Bone marrow (tissue), 2 donors: ENCODE measurements around the gene PSMC5.

ENCODE experiments used
- DNase-seq, 2 donors: peaks; one replicate each; lab custom pipeline; 2025; lab: John Stamatoyannopoulos, UW

The PSMC5 gene

DNA sequence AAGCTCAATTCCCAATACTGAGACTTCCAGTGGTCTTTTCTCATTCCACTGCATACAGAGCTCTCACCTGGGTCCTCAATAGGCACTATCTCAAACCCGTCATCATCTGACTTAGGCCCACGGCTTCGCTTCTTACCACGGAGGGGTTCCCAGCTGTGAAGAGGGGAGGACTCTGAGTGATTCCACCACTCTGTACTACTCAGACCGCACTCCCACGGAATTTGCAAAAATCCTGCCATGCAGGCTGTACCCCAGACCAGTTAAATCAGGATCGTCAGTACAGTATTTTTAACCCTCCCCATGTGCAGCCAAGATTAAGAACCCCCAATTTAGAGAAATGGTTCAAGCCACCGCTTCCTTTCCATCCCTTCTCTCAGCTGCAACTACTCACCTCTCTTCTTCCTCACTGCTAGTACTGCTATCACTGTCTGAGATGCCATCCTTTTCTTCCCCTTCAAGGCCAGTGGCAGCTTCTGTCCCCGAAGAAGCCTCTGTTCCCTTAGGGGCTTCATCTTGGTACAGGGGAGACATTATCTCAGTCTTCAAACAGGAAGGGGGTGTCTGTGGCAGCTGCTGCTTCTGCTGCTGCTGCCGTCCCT, 6.2 kb upstream of the PSMC5 start:
- DNase-seq: no peak

DNA sequence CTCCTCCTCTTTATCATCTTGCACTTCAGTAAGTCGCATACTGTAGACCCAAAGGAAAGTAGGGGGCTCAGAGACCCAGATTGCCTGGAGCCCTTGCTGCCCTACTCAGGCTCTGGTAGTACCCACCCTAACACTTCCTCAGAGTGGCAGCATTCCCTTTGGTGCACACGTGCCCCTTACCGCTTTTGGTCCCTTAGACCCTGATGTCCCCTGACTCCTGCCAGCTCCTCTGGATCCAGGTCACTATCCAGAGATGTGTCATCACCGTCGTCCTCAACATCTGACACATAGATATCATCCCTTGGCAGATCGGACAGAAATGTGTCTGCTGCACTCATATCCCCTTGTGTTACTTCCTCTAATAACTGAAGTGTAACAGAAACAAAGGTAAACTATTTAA, 5.4 kb upstream of the PSMC5 start:
- no peak for DNase-seq

DNA sequence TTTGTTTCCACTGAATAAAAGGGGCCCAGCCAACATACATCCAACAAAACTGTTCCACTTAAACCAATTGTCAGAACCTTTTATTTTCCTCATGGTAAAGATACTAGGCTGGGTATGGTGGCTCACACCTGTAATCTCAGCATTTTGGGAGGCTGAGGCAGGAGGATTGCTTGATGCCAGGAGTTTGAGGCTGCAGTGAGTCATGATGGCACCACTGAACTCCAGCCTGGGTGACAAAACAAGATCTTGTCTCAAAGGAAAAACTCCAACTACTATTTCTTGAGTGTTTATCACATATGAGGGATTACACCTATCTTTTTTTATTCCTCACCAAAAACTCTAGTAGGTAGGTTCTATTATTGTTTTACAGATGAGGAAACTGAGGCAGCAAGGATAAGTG, 4.7 kb upstream of the PSMC5 start:
- DNase-seq: no peak

DNA sequence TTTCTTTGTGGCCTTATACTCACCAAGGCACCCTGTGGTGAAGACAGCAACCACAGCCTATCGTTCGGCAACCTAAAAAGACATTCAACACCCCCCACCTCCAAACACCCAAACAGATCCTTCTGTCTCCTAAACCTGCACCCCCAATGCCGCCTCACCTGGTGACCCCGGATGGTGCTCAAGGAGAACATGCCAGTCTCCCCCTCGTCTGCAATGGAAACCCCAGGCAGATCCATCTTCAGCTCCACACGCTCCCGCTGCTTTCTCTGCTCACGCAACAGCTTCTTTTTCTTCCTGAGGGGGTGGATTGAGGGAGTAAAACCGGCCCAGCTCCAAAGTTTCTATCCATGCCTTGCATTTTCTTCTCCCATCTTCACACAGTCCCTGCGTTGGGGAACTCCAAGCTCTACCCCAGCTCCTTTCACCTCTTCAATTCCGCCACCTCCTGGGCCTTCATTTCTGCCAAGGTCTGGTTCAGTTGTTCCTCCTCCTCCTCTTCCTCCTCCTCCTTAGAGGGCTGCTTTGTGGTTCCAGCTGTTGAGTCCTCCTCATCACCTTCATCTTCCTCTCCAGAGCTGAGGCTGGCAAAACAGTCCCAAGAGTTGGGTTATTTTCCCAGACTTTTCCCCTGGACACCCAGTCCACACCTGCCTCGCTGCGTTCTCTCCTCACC, 3.4 kb upstream of the PSMC5 start:
- no peak for DNase-seq

DNA sequence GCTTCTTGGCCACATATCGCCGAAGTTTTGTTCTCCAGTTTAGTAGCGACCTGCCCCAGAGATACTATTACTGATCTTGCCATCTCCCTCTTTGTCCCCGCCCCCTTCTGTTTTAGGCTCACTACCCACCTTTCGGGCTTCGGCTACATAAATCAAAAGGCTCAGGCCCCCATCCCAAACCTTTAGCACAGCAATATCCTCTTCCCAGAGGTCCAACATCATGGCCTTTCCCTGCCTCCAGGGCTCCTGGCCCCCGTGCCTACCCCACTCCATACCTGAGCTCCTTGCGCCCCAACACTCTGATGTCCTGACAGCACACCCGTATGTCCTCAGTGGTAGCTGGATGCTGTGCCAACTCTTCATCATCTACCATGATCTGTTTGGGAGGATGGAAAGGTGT, 2.9 kb upstream of the PSMC5 start:
- DNase-seq: no peak

DNA sequence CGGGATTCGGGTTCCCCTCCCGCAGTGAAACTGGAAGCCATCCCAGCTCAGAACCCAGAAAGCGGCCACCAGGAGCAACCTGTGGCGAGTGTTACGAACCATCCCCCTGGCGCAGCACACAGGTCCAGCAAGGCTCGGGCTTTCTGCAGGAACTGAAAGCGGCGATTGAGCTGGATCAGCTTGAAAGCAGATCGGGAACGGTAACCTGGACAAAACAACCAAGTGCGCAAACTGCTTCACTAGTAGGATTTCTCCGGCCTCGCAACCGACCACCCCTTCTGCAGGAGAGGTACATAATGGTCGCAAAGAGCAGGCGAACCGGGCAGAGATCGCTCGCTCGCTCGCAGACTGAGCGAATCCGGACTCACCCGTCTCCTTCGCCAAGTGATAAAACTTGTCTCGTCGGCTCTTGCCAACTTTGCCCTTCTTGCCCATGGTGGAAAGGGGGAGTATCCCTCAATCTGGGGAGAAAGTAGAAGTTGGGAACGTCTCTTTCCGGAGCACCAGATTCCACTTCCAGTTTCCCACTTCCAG, 696 bp upstream of the PSMC5 start:
- peak in 1 of 2 donors; percentile 20 for DNase-seq

DNA sequence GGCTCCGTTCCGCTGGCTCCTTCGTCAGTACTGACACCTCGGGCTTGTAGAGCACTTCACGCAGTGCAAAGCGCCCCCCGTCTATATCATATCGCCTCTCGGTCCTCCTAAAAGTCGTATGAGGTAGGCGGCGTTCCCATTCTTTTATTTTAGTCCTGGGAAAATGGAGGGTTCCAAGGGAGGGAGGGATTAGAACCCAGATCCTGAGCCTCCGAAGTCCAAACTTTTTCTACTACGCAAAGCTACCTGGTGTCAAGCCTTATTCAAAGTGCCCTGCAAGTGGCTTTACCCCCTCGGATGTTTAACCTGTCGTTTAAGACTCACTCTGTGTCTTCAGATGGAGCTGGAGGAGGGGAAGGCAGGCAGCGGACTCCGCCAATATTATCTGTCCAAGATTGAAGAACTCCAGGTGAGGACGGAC, 580 bp downstream of the PSMC5 start:
- no peak for DNase-seq

DNA sequence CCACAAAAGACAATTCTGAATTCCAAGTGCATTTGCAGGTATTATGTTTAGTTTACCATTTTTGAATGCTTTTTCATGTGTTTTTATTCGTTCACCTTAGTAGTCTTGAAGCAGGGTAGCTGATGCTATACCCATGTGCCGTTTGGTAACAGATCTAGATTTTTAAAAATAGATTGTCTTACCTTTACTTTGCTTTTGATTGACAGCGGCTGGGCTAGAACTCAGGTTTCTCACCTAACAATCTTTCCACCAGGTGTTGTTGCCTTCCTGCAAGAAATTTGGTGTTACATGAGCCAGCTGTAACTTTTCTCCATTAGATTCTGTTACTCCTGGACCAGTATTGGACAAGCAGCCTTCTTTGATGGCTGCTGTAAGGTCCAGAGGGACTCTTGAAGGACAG, 1.7 kb downstream of the PSMC5 start:
- no peak for DNase-seq

DNA sequence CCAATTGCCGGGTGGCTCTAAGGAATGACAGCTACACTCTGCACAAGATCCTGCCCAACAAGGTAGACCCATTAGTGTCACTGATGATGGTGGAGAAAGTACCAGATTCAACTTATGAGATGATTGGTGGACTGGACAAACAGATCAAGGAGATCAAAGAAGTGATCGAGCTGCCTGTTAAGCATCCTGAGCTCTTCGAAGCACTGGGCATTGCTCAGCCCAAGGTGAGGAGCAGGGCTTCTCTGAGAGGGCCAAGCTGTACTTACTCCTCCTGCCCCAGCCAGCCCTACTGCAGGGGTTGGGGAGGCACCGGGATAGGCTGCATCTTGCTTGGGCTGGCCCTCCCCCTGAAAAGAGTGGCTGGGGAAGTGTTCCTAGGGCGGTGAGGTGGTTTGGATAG, 3.0 kb downstream of the PSMC5 start:
- DNase-seq: no peak

DNA sequence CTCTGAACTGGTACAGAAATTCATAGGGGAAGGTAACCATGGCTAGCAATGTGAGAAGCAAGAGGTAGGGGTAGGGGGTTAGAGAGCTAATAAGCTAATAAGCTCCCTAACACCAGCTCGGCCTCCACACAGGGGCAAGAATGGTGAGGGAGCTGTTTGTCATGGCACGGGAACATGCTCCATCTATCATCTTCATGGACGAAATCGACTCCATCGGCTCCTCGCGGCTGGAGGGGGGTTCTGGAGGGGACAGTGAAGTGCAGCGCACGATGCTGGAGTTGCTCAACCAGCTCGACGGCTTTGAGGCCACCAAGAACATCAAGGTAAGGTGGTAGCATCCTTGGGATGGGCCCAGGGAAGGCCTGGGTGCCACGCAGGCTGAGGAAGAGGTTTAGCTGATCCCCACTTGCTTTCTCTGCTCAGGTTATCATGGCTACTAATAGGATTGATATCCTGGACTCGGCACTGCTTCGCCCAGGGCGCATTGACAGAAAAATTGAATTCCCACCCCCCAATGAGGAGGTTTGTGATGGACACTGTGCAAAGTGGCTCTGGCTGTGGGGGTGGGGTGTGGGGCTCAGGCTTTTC, 3.8 kb downstream of the PSMC5 start:
- no peak for DNase-seq

DNA sequence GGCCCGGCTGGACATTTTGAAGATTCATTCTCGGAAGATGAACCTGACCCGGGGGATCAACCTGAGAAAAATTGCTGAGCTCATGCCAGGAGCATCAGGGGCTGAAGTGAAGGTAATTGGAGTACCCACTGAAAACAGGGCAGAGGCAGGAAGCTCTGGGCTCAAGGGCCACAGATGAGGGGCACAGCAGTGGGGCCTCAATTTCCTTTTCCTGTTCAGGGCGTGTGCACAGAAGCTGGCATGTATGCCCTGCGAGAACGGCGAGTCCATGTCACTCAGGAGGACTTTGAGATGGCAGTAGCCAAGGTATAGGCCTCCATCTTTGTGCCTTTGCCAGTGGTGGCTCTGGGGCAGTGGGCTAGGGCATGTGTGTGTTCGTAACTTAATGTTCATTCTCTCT, 4.3 kb downstream of the PSMC5 start:
- DNase-seq: no peak

DNA sequence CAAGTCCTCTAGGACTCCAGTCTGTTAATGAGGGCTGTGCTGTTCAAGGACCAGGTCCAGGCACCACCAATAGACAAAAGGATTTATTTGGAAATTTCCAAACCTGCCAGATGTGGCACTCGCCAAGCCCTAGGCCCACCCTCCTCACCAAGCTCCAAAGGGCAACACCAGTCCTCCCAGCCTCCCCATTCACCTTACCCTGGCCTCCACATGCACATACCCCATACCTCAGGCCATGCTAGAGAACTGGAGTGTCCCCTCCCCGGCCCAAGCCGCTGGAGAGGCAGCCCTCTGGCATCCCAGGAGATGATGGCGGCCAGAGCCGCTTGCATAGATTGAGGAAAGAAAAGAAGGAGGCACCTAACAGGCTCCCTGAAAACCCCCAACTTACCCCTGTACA, 4.8 kb downstream of the PSMC5 start:
- DNase-seq: no peak

DNA sequence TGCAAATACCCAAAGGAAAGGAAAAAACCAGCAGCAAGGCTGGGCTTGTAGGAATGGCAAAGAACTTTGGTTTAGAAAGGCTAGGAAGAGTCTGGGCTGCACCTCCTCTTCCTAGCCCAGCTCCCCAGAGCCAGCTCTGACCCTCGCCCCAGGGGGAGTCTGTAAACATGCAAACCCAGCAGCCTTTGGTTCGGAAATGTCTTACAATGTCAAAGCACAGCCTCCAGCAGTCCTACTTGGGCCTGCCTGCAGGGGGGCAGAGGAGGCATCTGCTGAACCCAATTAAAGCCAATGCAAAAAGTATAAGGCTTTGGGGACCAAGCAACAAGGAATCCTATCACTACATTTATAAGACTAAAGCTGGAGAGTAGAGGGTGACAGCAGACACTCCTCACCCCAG, 5.2 kb downstream of the PSMC5 start:
- DNase-seq: no peak

DNA sequence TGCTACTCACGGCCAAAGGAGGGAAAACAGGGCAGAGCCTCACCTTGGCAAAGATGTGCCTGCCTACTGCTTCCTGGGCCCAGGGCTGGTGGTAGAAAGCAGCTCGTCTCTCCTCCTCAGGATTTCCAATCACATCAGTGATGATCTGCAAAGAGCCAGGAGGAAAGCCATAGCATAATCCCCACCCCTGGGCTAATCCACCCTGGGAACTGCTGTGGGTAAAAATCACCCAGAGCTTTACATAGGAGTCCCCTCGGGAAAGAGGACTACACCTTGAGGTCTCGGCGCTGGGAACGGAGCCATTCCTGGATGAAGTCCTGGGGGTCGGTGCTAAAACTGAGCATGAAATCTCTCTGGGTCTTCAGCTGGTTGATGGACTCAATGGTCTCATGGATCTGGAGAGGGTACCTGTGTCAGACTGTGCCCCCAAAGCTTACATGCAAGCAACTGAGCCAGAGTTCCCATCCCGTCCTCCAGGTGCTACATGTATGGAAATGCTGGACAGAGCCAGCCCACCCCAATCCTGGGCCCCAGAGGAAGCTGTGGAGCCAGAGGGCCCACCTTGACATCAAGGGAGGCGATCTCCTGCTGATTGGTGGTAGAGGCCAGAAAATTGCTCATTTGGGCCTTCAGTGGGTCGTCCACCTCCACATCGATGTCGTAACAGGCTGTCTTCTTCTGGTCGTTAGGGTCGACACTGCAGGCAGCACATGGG, 6.0 kb downstream of the PSMC5 start:
- DNase-seq: no peak

DNA sequence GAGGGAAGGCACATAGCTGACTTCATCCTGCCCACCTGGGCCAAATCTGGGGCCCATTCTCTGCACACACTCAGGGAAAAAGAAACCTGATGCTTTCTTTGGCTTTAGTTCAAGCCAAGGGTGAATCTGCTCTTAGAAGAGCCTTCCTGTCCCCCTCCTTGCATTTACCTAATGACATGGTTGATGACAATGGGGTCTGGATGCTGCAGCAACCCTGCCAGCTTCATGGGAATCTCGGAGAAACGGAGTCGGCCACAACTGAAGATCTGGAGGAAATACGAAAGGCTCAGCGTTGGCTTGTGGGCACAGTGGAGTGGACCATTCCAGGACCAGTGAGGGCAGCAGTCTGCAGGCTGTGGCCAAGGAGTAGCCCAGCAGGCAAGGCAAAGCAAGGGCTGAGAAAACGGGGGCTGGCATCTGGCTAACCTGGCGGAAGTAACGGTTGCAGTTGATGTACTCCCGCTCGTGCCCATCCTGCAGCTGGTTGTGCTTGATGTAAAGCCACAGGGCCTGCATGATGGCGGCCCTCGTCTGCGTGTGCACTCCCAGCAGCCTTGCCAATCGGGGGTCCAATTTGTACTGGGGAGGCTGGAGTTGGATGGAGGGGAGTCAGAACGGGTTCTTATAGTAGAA, 6.6 kb downstream of the PSMC5 start:
- no peak for DNase-seq

DNA sequence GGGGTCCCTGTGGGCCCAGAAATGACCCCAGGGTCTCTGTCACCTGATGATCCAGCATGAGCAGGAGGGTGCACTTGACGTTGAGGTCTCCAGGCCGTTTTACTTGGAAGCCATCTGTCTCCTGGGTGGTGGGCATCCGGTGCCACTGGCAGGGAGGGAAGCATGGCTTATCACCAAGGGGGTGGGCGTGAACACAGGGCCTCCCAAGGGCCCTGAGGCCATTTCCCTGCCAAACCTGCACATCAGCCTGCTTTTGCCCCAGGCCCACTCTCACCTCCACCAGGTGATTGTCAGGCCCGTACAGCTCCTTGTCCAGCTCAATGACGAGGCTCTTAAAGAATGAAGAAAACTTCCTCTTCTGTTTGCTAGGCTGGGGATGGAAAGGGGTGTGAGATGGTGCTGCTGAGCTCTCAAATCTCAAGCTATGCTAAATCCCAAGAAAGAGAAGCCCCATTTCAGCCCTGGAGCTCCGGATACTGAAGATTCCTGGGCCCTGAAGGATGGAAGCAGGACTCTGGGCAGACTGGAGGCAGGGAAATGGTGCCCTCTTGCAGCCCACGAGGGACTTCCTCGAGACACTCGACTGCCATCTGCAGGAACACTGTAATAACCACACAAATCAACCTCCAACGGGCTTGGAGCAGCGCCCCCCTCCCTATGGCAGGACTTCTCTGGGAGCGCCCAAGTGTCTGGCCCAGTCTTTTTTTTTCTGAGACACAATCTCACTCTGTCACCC, 7.4 kb downstream of the PSMC5 start:
- DNase-seq: peak; percentile 7 to 85

DNA sequence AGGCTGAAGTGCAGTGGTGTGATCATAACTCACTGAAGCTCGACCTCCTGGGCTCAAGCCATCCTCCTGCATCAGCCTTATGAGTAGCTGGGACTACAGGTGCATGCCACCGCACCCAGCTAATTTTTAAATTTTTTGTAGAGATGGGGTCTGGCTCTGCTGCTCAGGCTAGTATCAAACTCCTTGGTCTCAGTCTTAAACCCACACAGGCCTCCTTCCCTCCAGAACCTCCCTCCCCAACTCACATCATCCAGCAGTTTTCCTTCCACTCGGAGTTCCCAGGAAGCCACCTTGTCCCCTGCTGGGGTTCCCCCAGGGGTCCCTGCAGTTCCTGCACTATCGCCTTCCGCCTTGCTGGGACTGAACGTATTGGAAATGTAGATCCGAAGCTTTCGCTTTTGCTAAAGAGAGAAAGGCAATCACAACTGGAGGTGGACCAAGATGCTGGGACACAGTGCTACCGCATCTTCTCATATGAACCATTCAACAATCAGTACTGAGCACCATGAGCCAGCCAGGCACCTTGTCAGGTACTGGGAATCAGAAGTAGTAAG, 8.0 kb downstream of the PSMC5 start:
- DNase-seq: no peak

DNA sequence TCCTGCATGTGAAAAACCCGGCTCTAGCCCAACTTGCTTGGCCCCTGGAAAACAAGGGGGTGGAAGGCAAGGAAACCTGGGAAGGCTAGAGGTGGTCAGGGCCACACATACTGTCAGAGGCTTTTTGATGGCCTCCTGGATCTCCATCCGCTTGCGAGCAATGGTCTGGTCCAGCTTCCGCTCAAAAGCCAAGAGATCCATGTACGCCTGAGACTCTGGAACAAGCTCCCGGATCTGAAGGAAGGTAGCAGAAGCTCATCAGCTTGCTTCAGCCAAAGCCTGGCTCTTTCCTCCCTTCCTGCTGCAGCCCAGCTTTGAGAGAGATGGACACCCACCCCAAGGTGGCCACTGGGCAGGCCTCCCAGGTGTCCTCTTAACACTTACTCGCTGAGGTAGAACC, 9.6 kb downstream of the PSMC5 start:
- no peak for DNase-seq

DNA sequence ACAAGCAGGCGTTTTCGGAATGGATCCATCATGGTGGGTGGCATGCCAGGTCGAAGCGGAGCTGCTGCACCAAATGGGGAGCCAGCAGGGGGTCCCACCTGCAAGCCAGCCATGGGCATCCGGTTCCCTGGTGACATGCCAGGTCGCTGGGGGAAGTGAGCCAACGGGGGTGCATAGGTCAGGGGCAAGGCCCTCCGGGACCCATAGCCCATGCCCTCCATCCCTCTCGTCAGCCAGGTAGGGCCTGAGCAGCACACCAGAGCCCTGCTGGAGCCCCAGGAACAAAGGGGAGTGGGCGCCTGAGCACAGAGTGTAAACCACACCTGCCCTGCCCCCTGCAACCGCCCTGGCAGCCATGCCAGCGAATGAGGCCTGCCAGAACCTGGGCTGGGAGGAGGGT, 10.2 kb downstream of the PSMC5 start:
- no peak for DNase-seq

DNA sequence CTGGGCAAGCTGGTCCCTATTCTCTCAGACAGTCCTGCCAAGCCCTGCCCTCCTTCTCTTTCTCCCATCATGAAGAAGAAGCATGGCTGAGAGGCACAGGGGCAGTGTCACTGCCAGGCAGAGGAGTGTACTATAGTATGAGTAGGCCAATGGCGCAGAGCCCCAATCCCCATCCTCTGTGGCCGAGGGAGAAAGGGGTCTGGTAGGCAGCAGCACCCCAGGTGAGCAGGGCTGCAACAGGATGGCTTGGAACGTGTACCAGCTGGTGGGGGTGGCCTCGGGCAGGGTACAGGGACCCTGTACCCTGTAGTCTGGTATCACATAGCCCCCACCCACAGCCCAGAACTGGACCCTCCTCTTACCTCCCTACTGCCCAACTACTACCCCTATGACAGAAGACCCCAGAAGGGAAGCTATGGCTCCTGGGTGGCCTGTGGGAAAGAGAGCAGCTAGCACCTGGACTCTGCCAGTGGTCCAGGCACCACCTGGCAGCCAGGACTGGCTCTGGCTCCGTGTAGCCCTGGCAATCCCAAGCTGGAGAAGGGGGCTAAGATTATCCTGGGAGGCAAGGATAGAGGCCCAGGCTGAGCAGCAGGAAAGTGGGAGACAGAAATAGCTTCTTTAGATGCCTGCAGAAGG, 10.8 kb downstream of the PSMC5 start:
- DNase-seq: no peak

DNA sequence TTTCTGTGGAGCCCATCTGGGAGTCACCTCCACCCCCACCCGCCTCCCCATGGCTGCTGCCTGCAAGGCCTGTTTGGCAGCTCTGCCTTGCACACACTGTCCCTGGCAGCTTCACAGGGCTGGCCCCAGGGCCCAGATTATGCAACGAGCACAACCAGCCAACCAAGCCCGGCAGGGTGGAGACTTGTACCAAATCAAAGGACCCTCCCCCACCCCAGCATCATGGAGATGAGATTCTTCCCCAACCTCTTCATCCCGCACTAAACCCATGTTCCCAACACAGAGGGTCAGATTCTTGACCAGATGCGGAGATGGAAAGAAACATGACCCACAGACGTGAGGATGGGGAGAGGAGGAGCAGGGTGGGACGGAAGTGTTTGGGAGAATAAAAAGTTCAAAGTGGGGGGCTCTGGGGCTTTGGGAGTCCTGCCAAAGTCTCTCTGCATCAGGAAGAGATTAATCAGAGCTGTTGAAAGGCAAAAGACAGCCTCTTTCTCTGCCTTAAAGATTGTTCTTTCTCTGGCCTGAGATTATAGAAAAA, 11.5 kb downstream of the PSMC5 start:
- DNase-seq: no peak
